ENCODE measurements around the gene CFAP20. TPM values are rescaled to one million over a fixed set of nuclear protein-coding genes. Genes with fewer than 3 reads are reported as not detected.

Gene CFAP20
- total RNA-seq, 1 donor from 2014 or later, result 79.6 TPM

DNA sequence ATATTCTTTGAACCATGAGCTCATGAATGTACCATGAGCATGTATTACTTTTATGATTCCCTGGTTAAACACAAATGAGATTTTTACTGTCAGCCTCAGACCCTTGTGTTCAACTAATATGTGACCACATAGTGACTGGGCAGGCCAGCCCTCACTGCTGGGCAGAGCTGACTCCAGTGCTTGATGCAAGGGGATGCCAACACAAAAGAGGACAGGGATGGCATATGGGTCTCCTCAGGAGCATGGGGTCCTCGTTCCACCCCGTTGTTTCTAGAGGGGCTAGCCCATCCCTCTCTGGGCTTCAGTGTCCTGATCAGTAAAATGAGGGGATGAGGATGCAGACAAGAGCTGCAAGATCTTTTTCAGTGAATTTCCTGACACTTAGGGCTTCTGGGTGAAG is 19.3 kb downstream of the CFAP20 start:
- no peak overlapping the region for H3K4me3 ChIP-seq (ENCODE audit: low read depth, low read length)
- H3K27me3 ChIP-seq (ENCODE audit: control insufficient read depth, insufficient read depth, low read length), result no peaks in the 10 kb centered on the region
- no peak for DNase-seq (ENCODE audit: low read depth)
- H3K36me3 ChIP-seq (ENCODE audit: control insufficient read depth, insufficient read depth, low read length), result no peaks in the 10 kb centered on the region
- TF ChIP-seq, protein P1, sequence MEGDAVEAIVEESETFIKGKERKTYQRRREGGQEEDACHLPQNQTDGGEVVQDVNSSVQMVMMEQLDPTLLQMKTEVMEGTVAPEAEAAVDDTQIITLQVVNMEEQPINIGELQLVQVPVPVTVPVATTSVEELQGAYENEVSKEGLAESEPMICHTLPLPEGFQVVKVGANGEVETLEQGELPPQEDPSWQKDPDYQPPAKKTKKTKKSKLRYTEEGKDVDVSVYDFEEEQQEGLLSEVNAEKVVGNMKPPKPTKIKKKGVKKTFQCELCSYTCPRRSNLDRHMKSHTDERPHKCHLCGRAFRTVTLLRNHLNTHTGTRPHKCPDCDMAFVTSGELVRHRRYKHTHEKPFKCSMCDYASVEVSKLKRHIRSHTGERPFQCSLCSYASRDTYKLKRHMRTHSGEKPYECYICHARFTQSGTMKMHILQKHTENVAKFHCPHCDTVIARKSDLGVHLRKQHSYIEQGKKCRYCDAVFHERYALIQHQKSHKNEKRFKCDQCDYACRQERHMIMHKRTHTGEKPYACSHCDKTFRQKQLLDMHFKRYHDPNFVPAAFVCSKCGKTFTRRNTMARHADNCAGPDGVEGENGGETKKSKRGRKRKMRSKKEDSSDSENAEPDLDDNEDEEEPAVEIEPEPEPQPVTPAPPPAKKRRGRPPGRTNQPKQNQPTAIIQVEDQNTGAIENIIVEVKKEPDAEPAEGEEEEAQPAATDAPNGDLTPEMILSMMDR (IDR thresholded peaks at IDR 0.05; ENCODE audit: insufficient read depth, low read length, poor library complexity, severe bottlenecking), result no peak

DNA sequence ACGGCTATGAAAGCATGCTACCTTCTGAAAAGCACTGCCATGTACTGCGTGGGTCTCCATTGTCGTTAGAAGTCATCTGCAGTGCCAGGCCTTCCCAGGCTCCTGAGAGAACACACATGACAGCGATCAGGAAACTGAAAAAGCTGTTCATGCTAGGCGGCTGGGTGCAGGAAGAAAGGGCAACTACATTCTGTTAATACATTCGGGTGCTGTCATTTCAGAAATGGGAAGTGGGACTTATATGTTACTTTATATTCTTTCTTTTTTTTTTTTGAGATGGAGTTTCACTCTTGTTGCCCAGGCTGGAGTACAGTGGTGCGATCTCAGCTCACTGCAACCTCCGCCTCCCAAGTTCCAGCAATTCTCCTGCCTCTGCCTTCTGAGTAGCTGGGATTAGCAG is 19.9 kb downstream of the CFAP20 start:
- TF ChIP-seq, protein P1 (IDR thresholded peaks at IDR 0.05; ENCODE audit: insufficient read depth, low read length, poor library complexity, severe bottlenecking), result no peak
- no peak for DNase-seq (ENCODE audit: low read depth)
- H3K36me3 ChIP-seq (ENCODE audit: control insufficient read depth, insufficient read depth, low read length), result no peaks in the 10 kb centered on the region

DNA sequence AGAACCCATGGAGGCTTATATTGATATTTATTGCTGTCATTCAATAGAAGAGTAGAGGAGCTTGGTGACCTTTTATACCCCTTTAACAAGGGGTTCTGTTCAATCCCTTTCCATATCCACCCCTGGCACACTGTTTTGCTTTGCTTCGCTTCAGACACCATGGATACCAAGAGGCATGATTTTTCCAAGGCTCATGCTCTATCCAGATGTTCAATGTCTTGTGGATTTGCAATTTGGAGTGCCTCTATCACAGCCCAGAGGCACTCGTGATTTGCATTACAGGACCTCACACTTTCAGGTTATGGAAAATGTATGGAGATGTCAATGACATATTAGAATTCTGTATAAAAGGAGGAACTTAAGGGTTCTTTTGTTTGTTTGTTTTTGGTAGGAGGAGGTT is 21.5 kb downstream of the CFAP20 start:
- H3K4me3 ChIP-seq (ENCODE audit: low read depth, low read length), result no peak overlapping the region
- DNase-seq (ENCODE audit: low read depth), result no peak
- TF ChIP-seq, protein P1 (IDR thresholded peaks at IDR 0.05; ENCODE audit: insufficient read depth, low read length, poor library complexity, severe bottlenecking), result no peak
- H3K36me3 ChIP-seq (ENCODE audit: control insufficient read depth, insufficient read depth, low read length), result no peaks in the 10 kb centered on the region
- H3K27me3 ChIP-seq (ENCODE audit: control insufficient read depth, insufficient read depth, low read length), result no peaks in the 10 kb centered on the region

More for the DNA sequence above, 19.9 kb downstream of the CFAP20 start:
- H3K4me3 ChIP-seq (ENCODE audit: low read depth, low read length), result no peak overlapping the region
- H3K27me3 ChIP-seq (ENCODE audit: control insufficient read depth, insufficient read depth, low read length), result no peaks in the 10 kb centered on the region

DNA sequence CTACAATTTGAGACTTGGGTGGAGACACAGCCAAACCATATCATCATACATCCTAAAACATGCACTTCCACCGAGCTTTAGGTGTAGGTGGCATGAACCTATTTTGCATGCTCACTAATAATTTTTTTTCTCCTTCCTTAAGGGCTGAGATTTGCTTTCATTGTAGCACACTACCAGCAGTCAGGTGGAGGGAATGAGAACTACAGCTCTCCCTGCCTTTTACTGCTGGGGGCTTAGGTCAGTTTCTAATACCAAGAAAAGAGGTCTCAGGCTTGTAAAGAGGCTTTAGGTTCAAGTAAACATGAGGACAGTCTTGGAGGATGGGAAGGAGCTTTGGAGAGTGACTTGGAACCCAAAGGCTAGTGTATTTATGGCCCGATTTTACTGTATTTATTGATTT is 22.0 kb downstream of the CFAP20 start:
- Histone ChIP-seq H3K27me3 (ENCODE audit: control insufficient read depth, insufficient read depth, low read length) (no peaks in the 10 kb centered on the region), H3K4me3 (ENCODE audit: low read depth, low read length) (no peak overlapping the region), H3K36me3 (ENCODE audit: control insufficient read depth, insufficient read depth, low read length) (no peaks in the 10 kb centered on the region)
- TF ChIP-seq, protein P1 (IDR thresholded peaks at IDR 0.05; ENCODE audit: insufficient read depth, low read length, poor library complexity, severe bottlenecking), result no peak
- DNase-seq (ENCODE audit: low read depth), result no peak

DNA sequence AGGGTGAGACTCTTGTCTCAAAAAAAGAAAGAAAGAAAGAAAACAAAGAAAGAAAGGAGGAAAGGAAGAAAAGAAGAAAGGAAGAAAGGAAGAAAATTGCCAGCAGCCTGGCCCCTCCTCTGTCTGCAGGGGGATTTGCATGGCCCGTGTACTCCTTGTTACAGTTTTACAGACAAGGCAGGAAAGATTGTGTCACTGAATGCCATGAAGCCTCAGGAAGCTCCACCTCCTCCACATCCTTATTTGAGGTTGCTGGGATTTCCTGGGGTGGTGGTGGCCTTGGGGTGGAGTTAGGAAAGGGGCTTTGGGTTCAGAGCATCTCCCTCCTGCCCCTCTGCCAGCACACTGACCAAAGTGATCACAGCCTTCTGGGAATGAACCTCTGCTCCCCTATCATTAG is 23.6 kb downstream of the CFAP20 start:
- no peak for DNase-seq (ENCODE audit: low read depth)
- Histone ChIP-seq H3K27me3 (ENCODE audit: control insufficient read depth, insufficient read depth, low read length) (no peaks in the 10 kb centered on the region), H3K36me3 (ENCODE audit: control insufficient read depth, insufficient read depth, low read length) (no peaks in the 10 kb centered on the region), H3K4me3 (ENCODE audit: low read depth, low read length) (no peak overlapping the region)
- TF ChIP-seq, protein P1 (IDR thresholded peaks at IDR 0.05; ENCODE audit: insufficient read depth, low read length, poor library complexity, severe bottlenecking), result no peak

DNA sequence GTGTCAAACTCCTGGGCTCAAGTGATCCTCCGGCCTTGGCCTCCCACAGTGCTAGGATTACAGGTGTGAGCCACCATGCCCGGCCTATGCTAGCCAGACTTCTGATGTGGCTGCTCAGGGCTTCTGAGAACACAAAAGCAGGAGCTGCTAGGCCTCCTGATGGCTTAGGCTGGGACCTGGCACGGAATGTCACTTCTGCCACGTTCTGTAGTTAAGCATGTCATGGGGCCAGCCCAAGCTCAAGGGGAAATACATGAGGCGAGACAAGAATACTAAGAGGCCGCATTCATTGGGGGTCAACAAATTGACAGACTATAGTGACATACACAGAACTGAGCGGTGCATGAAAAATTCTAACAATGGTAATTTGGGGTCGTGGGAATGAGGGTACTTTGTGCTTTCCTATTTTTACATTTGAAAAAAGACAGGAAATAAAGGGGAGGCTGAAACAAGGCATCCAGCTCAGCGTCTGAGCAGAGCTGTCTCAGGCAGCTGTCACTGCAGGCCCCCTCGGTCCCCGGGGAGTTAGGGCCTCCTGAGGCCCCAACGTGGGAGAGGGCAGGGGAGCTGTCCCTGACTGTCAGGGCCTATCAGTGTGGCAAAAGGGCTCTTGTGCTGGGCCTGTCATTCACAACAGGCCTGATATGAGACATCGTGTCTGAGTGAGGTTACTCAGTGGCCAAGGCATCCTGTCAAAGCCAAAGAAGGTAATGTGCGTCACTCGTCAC is 26.4 kb downstream of the CFAP20 start:
- H3K4me3 ChIP-seq (ENCODE audit: low read depth, low read length), result no peak overlapping the region
- TF ChIP-seq, protein P1 (IDR thresholded peaks at IDR 0.05; ENCODE audit: insufficient read depth, low read length, poor library complexity, severe bottlenecking), result no peak
- DNase-seq (ENCODE audit: low read depth), result no peak
- H3K27me3 ChIP-seq (ENCODE audit: control insufficient read depth, insufficient read depth, low read length), result no peaks in the 10 kb centered on the region
- no peaks in the 10 kb centered on the region for H3K36me3 ChIP-seq (ENCODE audit: control insufficient read depth, insufficient read depth, low read length)
